K562 (cell line): Measurements from ENCODE around the gene PHLDB1. TPM values are rescaled to one million over a fixed set of nuclear protein-coding genes. Genes with fewer than 3 reads are reported as not detected.
A peak's percentile ranks its signal among the peaks of the same experiment; 100 is the strongest.

ENCODE experiments used
- ARID1B ChIP-seq: fragments of 450-650 bp; IDR thresholded peaks from 2 replicates; pipeline ENCODE4 v1.6.1; 2016; ENCODE audit warnings: antibody characterized with exemption, mild to moderate bottlenecking, inconsistent platforms
- ETV5 ChIP-seq: sonication (generic); formaldehyde crosslinking; IDR thresholded peaks from 2 replicates; pipeline ENCODE4 v1.4.0; 2020; ENCODE audit warnings: low read depth, mild to moderate bottlenecking, missing genetic modification reagents
- GATAD2A ChIP-seq: fragments of 450-650 bp; IDR thresholded peaks from 2 replicates; pipeline ENCODE4 v1.6.1; 2017
- NR2C1 ChIP-seq, 2 experiments: fragments of 450-650 bp; IDR thresholded peaks; 2 replicates each; pipeline ENCODE4 v1.6.1; 2017; ENCODE audit warnings: mild to moderate bottlenecking in 2 of 2, antibody characterized with exemption in 1 of 2, inconsistent platforms in 1 of 2, missing compliant biosample characterization in 1 of 2, missing genetic modification characterization in 1 of 2
- NR4A1 ChIP-seq, 2 experiments: fragments of 250-450 bp in 1 of 2; fragments of 450-650 bp in 1 of 2; sonication (Bioruptor Pico) in 1 of 2; IDR thresholded peaks; 2 replicates each; pipeline versions ENCODE4 v1.4.0 to v1.6.1; 2016 to 2020; ENCODE audit warnings: mild to moderate bottlenecking in 2 of 2, missing compliant biosample characterization in 1 of 2, missing genetic modification characterization in 1 of 2, moderate library complexity in 1 of 2
- RBBP5 ChIP-seq: fragments of 200-600 bp; sonication (generic); IDR thresholded peaks from 2 replicates; pipeline ENCODE4 v1.6.1; 2012; ENCODE audit warnings: borderline replicate concordance, mild to moderate bottlenecking, low read length, control low read depth, inconsistent platforms; ENCODE audit not compliant: insufficient read depth, poor library complexity, severe bottlenecking
- TBP ChIP-seq: optimal IDR thresholded peaks from 2 replicates; pipeline ENCODE3; 2011; ENCODE audit warnings: low read depth, low read length, improper control_type of control experiment
- TOE1 ChIP-seq, 2 experiments: fragments of 450-650 bp in 1 of 2; sonication (generic) in 1 of 2; formaldehyde crosslinking in 1 of 2; IDR thresholded peaks; 2 replicates each; pipeline versions ENCODE4 v1.7.1 to v1.8.0; 2016 to 2022; ENCODE audit warnings: borderline replicate concordance in 2 of 2, mild to moderate bottlenecking in 2 of 2, antibody characterized with exemption in 1 of 2, inconsistent platforms in 1 of 2, low read depth in 1 of 2, missing genetic modification reagents in 1 of 2, moderate library complexity in 1 of 2
- polyA plus RNA-seq, 8 experiments: library from polyadenylated mRNA; depleted of rRNA in 4 of 8; stranded (reverse) in 5 of 8; unstranded in 3 of 8; fragments of >200 nt; fragmentation: Nextera tagmentation in 2 of 8; fragmentation: Illumina TruSeq in 1 of 8; extraction: Ambion mirVana in 2 of 8; extraction: Trizol in 1 of 8; gene quantifications; 2 replicates each; pipeline versions ENCODE4 v1.2.1 to v1.2.3, GENCODE V29; 2011 to 2014; ENCODE audit warnings: inconsistent platforms in 1 of 8, missing spikeins in 1 of 8
- total RNA-seq, 7 experiments: library from RNA; depleted of rRNA in 6 of 7; stranded (reverse); fragments of >200 nt in 6 of 7; fragmentation: Illumina TruSeq in 2 of 7; extraction: Trizol in 2 of 7; gene quantifications; 2 replicates each; pipeline versions ENCODE4 v1.2.1 to v1.2.3, GENCODE V29; 2011 to 2021; ENCODE audit warnings: low replicate concordance in 1 of 7
- TF ChIP-seq, protein P1 (sequence below), 3 experiments: fragments of 200-800 bp in 1 of 3; sonication (Bioruptor generic) in 1 of 3; sonication (generic) in 1 of 3; formaldehyde crosslinking in 1 of 3; IDR thresholded peaks; 2 replicates each; pipeline versions ENCODE4 v1.6.1 to v1.8.0; 2016 to 2022; ENCODE audit warnings: mild to moderate bottlenecking in 2 of 3, missing compliant biosample characterization in 2 of 3, missing genetic modification characterization in 2 of 3, missing genetic modification reagents in 1 of 3
- TF ChIP-seq, protein P2 (sequence below), 2 experiments: fragments of 450-650 bp; formaldehyde crosslinking in 1 of 2; IDR thresholded peaks; 2 replicates each; pipeline versions ENCODE4 v1.4.0 to v1.6.1; 2014 to 2020; ENCODE audit warnings: mild to moderate bottlenecking in 2 of 2, borderline replicate concordance in 1 of 2, low read depth in 1 of 2
- TF ChIP-seq, protein P3 (sequence below): fragments of 200-800 bp; sonication (Bioruptor generic); IDR thresholded peaks from 2 replicates; pipeline ENCODE4 v1.6.1; 2017; ENCODE audit warnings: missing genetic modification characterization, missing compliant biosample characterization
- TF ChIP-seq, protein P4 (sequence below): sonication (generic); IDR thresholded peaks from 2 replicates; pipeline ENCODE4 v1.6.1; 2016

PHLDB1 gene
- total and polyA plus RNA-seq, 9 of the 15 experiments (the other 6 are each of a cell fraction or from before 2014, with no cell fraction given) = 2.0 to 28.7 (median 16.2) TPM

DNA sequence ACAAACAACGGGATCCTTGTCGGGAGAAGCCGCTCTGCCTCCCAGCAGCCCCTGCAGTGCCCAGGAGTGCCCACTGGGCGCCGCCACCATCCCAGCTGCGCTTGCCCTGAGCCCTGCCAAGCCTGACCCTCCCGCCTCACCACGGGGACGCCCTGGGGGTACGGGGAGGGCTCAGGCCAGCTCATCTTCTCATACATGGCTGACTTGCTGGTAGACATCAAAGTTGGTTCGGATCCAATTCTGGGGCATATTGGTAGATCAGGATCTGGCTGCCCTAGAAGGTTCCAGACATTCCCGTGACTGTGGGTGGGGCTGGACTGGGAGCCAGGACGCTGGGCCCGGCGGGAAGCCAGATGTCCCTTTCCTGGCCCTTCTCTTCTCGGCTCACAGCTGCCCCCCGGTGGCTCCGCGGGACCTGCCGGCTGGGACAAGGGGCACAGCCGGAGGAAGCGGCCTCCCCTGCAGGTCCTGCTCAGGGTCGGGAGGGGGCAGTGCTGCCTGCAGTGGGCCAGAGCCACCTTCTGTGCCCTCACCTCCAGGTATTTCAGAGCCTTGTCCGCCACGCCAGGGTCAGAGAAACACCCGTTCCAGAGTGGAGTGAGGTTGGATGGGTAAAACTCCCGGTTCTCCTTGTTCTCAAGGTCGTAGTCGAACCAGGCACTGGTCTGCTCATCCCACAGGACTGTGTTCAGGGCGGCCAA lies 82.6 kb downstream of the PHLDB1 start (continued):
- TF ChIP-seq TOE1 (IDR thresholded peaks at IDR 0.05; ENCODE audit: borderline replicate concordance) (0 out of 2 replicates have a peak, but pooled peaks have one; percentile 43), TOE1 (CRISPR knock-in tag; IDR thresholded peaks at IDR 0.05; ENCODE audit: borderline replicate concordance, low read depth) (no peak), ARID1B (peak; percentile 30; the same call in 1 of the 2 replicates), NR4A1 (CRISPR knock-in tag; IDR thresholded peaks at IDR 0.05) (no peak), NR4A1 (tag; IDR thresholded peaks at IDR 0.05) (no peak), GATAD2A (peak; percentile 73; the same call in 1 of the 2 replicates), NR2C1 (IDR thresholded peaks at IDR 0.05) (no peak), NR2C1 (tag; IDR thresholded peaks at IDR 0.05) (0 out of 2 replicates have a peak, but pooled peaks have one; percentile 9), RBBP5 (no peak), ETV5 (CRISPR knock-in tag) (0 out of 2 replicates have a peak, but pooled peaks have one; percentile 25), TBP (peak; percentile 17)
- TF ChIP-seq, protein P1, sequence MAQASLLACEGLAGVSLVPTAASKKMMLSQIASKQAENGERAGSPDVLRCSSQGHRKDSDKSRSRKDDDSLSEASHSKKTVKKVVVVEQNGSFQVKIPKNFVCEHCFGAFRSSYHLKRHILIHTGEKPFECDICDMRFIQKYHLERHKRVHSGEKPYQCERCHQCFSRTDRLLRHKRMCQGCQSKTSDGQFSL (CRISPR knock-in tag; IDR thresholded peaks at IDR 0.05) = peak; percentile 61
- TF ChIP-seq, protein P1 (tag; IDR thresholded peaks at IDR 0.05) = no peak
- TF ChIP-seq, protein P2, sequence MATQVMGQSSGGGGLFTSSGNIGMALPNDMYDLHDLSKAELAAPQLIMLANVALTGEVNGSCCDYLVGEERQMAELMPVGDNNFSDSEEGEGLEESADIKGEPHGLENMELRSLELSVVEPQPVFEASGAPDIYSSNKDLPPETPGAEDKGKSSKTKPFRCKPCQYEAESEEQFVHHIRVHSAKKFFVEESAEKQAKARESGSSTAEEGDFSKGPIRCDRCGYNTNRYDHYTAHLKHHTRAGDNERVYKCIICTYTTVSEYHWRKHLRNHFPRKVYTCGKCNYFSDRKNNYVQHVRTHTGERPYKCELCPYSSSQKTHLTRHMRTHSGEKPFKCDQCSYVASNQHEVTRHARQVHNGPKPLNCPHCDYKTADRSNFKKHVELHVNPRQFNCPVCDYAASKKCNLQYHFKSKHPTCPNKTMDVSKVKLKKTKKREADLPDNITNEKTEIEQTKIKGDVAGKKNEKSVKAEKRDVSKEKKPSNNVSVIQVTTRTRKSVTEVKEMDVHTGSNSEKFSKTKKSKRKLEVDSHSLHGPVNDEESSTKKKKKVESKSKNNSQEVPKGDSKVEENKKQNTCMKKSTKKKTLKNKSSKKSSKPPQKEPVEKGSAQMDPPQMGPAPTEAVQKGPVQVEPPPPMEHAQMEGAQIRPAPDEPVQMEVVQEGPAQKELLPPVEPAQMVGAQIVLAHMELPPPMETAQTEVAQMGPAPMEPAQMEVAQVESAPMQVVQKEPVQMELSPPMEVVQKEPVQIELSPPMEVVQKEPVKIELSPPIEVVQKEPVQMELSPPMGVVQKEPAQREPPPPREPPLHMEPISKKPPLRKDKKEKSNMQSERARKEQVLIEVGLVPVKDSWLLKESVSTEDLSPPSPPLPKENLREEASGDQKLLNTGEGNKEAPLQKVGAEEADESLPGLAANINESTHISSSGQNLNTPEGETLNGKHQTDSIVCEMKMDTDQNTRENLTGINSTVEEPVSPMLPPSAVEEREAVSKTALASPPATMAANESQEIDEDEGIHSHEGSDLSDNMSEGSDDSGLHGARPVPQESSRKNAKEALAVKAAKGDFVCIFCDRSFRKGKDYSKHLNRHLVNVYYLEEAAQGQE (IDR thresholded peaks at IDR 0.05; ENCODE audit: borderline replicate concordance) = peak; percentile 91
- TF ChIP-seq, protein P2 (CRISPR knock-in tag; IDR thresholded peaks at IDR 0.05; ENCODE audit: low read depth) = no peak; the same call in 1 of the 2 replicates
- TF ChIP-seq, protein P3, sequence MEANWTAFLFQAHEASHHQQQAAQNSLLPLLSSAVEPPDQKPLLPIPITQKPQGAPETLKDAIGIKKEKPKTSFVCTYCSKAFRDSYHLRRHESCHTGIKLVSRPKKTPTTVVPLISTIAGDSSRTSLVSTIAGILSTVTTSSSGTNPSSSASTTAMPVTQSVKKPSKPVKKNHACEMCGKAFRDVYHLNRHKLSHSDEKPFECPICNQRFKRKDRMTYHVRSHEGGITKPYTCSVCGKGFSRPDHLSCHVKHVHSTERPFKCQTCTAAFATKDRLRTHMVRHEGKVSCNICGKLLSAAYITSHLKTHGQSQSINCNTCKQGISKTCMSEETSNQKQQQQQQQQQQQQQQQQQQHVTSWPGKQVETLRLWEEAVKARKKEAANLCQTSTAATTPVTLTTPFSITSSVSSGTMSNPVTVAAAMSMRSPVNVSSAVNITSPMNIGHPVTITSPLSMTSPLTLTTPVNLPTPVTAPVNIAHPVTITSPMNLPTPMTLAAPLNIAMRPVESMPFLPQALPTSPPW (CRISPR knock-in tag) = peak; percentile 50; the same call in 1 of the 2 replicates
- TF ChIP-seq, protein P4, sequence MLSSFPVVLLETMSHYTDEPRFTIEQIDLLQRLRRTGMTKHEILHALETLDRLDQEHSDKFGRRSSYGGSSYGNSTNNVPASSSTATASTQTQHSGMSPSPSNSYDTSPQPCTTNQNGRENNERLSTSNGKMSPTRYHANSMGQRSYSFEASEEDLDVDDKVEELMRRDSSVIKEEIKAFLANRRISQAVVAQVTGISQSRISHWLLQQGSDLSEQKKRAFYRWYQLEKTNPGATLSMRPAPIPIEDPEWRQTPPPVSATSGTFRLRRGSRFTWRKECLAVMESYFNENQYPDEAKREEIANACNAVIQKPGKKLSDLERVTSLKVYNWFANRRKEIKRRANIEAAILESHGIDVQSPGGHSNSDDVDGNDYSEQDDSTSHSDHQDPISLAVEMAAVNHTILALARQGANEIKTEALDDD = no peak
